ENCODE data around the gene LGALS14. TPM values are rescaled to one million over a fixed set of nuclear protein-coding genes. Genes with fewer than 3 reads are reported as not detected.

LGALS14 gene
- total and polyA plus RNA-seq, 10 of the 15 experiments (the other 5 are each of a cell fraction or from before 2014, with no cell fraction given): 5.1 to 34.6 (median 7.3) TPM

DNA sequence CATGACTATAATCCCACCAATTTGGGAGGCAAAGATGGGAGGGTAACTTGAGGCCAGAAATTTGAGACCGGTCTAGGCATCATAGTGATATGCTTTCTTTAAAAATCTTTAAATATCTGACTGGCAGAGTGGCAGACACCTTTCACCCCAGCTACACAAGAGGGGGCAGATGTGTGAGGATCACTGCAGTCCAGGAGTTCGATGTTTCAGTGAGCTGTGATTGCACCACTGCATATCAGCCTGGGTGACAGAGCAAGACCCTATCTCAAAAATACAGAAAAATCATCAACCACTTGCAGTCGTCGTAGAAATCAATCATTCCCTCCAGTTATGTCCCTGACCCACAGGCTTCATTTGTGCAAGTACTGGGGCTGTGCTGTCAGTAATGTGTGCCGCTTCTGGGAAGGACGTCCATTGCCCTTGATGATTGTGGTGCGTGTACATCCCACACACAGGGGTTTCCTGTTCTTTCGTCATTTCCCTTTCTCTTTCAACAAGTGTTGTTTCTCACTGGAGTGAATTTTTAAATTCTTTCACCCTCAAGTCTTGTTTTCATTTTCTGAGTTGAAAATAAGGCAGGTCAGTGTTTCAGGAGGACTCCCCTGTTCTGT, 1.4 kb downstream of the LGALS14 start (continued):
- TF ChIP-seq CBFB (IDR thresholded peaks at IDR 0.05; ENCODE audit: low read depth) (no peak), PML (IDR thresholded peaks at IDR 0.05; ENCODE audit: low read length) (no peak), FOXK2 (IDR thresholded peaks at IDR 0.05) (no peak), SREBF1 (IDR thresholded peaks at IDR 0.05; ENCODE audit: low read length) (no peak), TAF1 (IDR thresholded peaks at IDR 0.05; ENCODE audit: borderline replicate concordance, low read depth, low read length) (0 out of 2 replicates have a peak, but pooled peaks have one; percentile 42), BHLHE40 (IDR thresholded peaks at IDR 0.05; ENCODE audit: borderline replicate concordance in 1 of 2, low read depth in 2 of 2, low read length in 1 of 2) (no peak), CHD4 (IDR thresholded peaks at IDR 0.05) (no peak), BACH1 (IDR thresholded peaks at IDR 0.05; ENCODE audit: borderline replicate concordance) (no peak), SMC3 (IDR thresholded peaks at IDR 0.05; ENCODE audit: borderline replicate concordance, low read length) (no peak), SUPT20H (IDR thresholded peaks at IDR 0.05; ENCODE audit: borderline replicate concordance, control insufficient read depth, low read depth, low read length) (no peak), PAX5 (IDR thresholded peaks at IDR 0.05; ENCODE audit: borderline replicate concordance, low read depth, low read length) (peak; percentile 29; the same call in 1 of the 2 replicates), CREM (IDR thresholded peaks at IDR 0.05; ENCODE audit: low read depth) (peak; percentile 61; the same call in 1 of the 2 replicates), SREBF2 (IDR thresholded peaks at IDR 0.05; ENCODE audit: low read length) (no peak), TARDBP (IDR thresholded peaks at IDR 0.05; ENCODE audit: borderline replicate concordance) (no peak), KAT2A (conservative IDR thresholded peaks at IDR 0.05; ENCODE audit: control insufficient read depth, low read depth, low read length) (no peak), ESRRA (IDR thresholded peaks at IDR 0.05; ENCODE audit: low read length) (no peak), ZBED1 (IDR thresholded peaks at IDR 0.05; ENCODE audit: borderline replicate concordance) (peak; percentile 59; the same call in 1 of the 2 replicates), EZH2 (IDR thresholded peaks at IDR 0.05; ENCODE audit: borderline replicate concordance, control insufficient read depth, low read depth, low read length) (no peak), KLF5 (IDR thresholded peaks at IDR 0.05; ENCODE audit: partially characterized antibody) (no peak)
- TF ChIP-seq, protein P1, sequence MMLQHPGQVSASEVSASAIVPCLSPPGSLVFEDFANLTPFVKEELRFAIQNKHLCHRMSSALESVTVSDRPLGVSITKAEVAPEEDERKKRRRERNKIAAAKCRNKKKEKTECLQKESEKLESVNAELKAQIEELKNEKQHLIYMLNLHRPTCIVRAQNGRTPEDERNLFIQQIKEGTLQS (IDR thresholded peaks at IDR 0.05; ENCODE audit: borderline replicate concordance, extremely low read depth, low read depth, low read length): no peak
- TF ChIP-seq, protein P2, sequence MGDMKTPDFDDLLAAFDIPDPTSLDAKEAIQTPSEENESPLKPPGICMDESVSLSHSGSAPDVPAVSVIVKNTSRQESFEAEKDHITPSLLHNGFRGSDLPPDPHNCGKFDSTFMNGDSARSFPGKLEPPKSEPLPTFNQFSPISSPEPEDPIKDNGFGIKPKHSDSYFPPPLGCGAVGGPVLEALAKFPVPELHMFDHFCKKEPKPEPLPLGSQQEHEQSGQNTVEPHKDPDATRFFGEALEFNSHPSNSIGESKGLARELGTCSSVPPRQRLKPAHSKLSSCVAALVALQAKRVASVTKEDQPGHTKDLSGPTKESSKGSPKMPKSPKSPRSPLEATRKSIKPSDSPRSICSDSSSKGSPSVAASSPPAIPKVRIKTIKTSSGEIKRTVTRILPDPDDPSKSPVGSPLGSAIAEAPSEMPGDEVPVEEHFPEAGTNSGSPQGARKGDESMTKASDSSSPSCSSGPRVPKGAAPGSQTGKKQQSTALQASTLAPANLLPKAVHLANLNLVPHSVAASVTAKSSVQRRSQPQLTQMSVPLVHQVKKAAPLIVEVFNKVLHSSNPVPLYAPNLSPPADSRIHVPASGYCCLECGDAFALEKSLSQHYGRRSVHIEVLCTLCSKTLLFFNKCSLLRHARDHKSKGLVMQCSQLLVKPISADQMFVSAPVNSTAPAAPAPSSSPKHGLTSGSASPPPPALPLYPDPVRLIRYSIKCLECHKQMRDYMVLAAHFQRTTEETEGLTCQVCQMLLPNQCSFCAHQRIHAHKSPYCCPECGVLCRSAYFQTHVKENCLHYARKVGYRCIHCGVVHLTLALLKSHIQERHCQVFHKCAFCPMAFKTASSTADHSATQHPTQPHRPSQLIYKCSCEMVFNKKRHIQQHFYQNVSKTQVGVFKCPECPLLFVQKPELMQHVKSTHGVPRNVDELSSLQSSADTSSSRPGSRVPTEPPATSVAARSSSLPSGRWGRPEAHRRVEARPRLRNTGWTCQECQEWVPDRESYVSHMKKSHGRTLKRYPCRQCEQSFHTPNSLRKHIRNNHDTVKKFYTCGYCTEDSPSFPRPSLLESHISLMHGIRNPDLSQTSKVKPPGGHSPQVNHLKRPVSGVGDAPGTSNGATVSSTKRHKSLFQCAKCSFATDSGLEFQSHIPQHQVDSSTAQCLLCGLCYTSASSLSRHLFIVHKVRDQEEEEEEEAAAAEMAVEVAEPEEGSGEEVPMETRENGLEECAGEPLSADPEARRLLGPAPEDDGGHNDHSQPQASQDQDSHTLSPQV (IDR thresholded peaks at IDR 0.05): no peak
- TF ChIP-seq, protein P3, sequence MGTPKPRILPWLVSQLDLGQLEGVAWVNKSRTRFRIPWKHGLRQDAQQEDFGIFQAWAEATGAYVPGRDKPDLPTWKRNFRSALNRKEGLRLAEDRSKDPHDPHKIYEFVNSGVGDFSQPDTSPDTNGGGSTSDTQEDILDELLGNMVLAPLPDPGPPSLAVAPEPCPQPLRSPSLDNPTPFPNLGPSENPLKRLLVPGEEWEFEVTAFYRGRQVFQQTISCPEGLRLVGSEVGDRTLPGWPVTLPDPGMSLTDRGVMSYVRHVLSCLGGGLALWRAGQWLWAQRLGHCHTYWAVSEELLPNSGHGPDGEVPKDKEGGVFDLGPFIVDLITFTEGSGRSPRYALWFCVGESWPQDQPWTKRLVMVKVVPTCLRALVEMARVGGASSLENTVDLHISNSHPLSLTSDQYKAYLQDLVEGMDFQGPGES (IDR thresholded peaks at IDR 0.05): no peak
- TF ChIP-seq, protein P4, sequence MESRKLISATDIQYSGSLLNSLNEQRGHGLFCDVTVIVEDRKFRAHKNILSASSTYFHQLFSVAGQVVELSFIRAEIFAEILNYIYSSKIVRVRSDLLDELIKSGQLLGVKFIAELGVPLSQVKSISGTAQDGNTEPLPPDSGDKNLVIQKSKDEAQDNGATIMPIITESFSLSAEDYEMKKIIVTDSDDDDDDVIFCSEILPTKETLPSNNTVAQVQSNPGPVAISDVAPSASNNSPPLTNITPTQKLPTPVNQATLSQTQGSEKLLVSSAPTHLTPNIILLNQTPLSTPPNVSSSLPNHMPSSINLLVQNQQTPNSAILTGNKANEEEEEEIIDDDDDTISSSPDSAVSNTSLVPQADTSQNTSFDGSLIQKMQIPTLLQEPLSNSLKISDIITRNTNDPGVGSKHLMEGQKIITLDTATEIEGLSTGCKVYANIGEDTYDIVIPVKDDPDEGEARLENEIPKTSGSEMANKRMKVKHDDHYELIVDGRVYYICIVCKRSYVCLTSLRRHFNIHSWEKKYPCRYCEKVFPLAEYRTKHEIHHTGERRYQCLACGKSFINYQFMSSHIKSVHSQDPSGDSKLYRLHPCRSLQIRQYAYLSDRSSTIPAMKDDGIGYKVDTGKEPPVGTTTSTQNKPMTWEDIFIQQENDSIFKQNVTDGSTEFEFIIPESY (IDR thresholded peaks at IDR 0.05): no peak

All from GM12878 (cell line).